CD4-positive, alpha-beta T cell (primary cell): ENCODE data around the gene FGD5. TPM values are rescaled to one million over a fixed set of nuclear protein-coding genes. Genes with fewer than 3 reads are reported as not detected.

Experiments used
- ATAC-seq: fragments of 200-7000 bp; cut with Tn5 transposase; one replicate; pipeline ENCODE4 v1.10.0; 2022; ENCODE audit warnings: mild to moderate bottlenecking; ENCODE audit not compliant: poor library complexity
- CTCF ChIA-PET: fragments of 350-600 bp; sonication (Branson Sonifier 250); formaldehyde crosslinking; loops from one replicate; lab custom pipeline; 2021; ENCODE audit warnings: antibody characterized with exemption, inconsistent platforms; lab: Charles Lee
- POLR2A ChIA-PET: fragments of 350-600 bp; sonication (Branson Sonifier 250); formaldehyde crosslinking; loops from one replicate; lab custom pipeline; 2021; ENCODE audit warnings: antibody characterized with exemption, inconsistent platforms; lab: Charles Lee
- DNase-seq, 14 experiments: peaks; one replicate each; pipeline ENCODE4 v3.0.0-alpha.2; 2013 to 2020; ENCODE audit warnings: mixed read lengths in 2 of 14
- H3K27ac ChIP-seq, 2 donors: one replicate each; pipeline versions ENCODE4 v1.5.1 to v1.7.0; 2013; ENCODE audit warnings: low read length in 2 of 2, low read depth in 1 of 2, mild to moderate bottlenecking in 1 of 2
- H3K27me3 ChIP-seq, 2 experiments: 1 replicate in 1 of 2; 2 replicates in 1 of 2; pipeline versions ENCODE4 v1.6.1 to v1.7.0; 2013; ENCODE audit warnings: low read length in 2 of 2, control low read depth in 1 of 2, mild to moderate bottlenecking in 1 of 2, moderate library complexity in 1 of 2; ENCODE audit not compliant: insufficient read depth in 2 of 2, control insufficient read depth in 1 of 2
- H3K36me3 ChIP-seq: one replicate; pipeline ENCODE4 v1.6.1; 2013; ENCODE audit warnings: low read length, control low read depth; ENCODE audit not compliant: insufficient read depth
- H3K4me1 ChIP-seq: one replicate; pipeline ENCODE4 v1.6.1; 2013; ENCODE audit warnings: low read length, control low read depth; ENCODE audit not compliant: insufficient read depth
- H3K4me3 ChIP-seq: one replicate; pipeline ENCODE4 v1.5.1; 2013; ENCODE audit warnings: mild to moderate bottlenecking, low read length, moderate library complexity
- H3K9me3 ChIP-seq, 2 experiments: 1 replicate in 1 of 2; 2 replicates in 1 of 2; pipeline versions ENCODE4 v1.6.1 to v1.7.0; 2013; ENCODE audit warnings: low read length in 2 of 2, mild to moderate bottlenecking in 2 of 2, control low read depth in 1 of 2, moderate library complexity in 1 of 2; ENCODE audit not compliant: control insufficient read depth in 1 of 2, insufficient read depth in 1 of 2
- H3K27ac Mint-ChIP-seq: one replicate; pipeline ENCODE4 v1.8.0; 2020; ENCODE audit warnings: mixed read lengths
- H3K27me3 Mint-ChIP-seq: one replicate; pipeline ENCODE4 v1.8.0; 2021; ENCODE audit warnings: mixed read lengths
- H3K36me3 Mint-ChIP-seq: one replicate; pipeline ENCODE4 v1.8.0; 2021; ENCODE audit warnings: low read depth, mixed read lengths
- H3K4me1 Mint-ChIP-seq: one replicate; pipeline ENCODE4 v1.8.0; 2021; ENCODE audit warnings: low read depth, mixed read lengths
- H3K4me3 Mint-ChIP-seq: one replicate; pipeline ENCODE4 v1.8.0; 2020; ENCODE audit warnings: mild to moderate bottlenecking, mixed read lengths
- H3K9me3 Mint-ChIP-seq: one replicate; pipeline ENCODE4 v1.8.0; 2020; ENCODE audit warnings: mixed read lengths
- CTCF ChIP-seq: fragments of 200-600 bp; IDR thresholded peaks from one replicate; pipeline ENCODE4 v1.8.0; 2022; ENCODE audit warnings: antibody characterized with exemption, mild to moderate bottlenecking
- intact Hi-C, 2 experiments: fragments of 100-400 bp; cut with DNase I in 1 of 2; cut with micrococcal nuclease in 1 of 2; formaldehyde crosslinking; loops; one replicate each; pipeline versions ENCODE4 v1.15.1 to v1.9.0; 2023 to 2025; cut with DNase I, micrococcal nuclease
- total RNA-seq, 174 experiments: library from RNA in 2 of 174; stranded (reverse) in 2 of 174; gene quantifications; one replicate each; pipeline ENCODE4 v1.2.3 and lab custom pipeline; 2021 to 2026

Gene FGD5
- total RNA-seq, 2 experiments from 2014 or later = not detected

- no peak overlapping the region for H3K27ac Mint-ChIP-seq
- CTCF ChIA-PET = no interaction called here
- ATAC-seq (no peak), DNase-seq (no peak)
- Histone ChIP-seq H3K4me3 (no peak overlapping the region), H3K9me3 (no peaks in the 10 kb centered on the region), H3K27me3 (peaks cover 16 to 18% of the 10 kb centered on the region in 2 experiments), H3K27ac (no peak overlapping the region), H3K36me3 (no peaks in the 10 kb centered on the region), H3K4me1 (peaks cover 6% of the 10 kb centered on the region)
- H3K4me1 Mint-ChIP-seq = no peaks in the 10 kb centered on the region
- no peak overlapping the region for H3K4me3 Mint-ChIP-seq
- no peaks in the 10 kb centered on the region for H3K36me3 Mint-ChIP-seq
- POLR2A ChIA-PET = no interaction called here
- TF ChIP-seq CTCF = no peak
- H3K9me3 Mint-ChIP-seq = no peaks in the 10 kb centered on the region
- peaks cover 43% of the 10 kb centered on the region for H3K27me3 Mint-ChIP-seq
- intact Hi-C loops = no loop called here
Observed at GRCh38 chr3:14804835-14805780, 13.7 kb upstream of the FGD5 start.

GRCh38 chr3:14805961-14806537, 12.7 kb upstream of the FGD5 start:
- peaks cover 19 to 22% of the 10 kb centered on the region in 2 experiments for H3K27me3 ChIP-seq
- Mint-ChIP-seq H3K27me3 (peaks cover 44% of the 10 kb centered on the region), H3K4me1 (peaks cover under 1% of the 10 kb centered on the region), H3K36me3 (no peaks in the 10 kb centered on the region), H3K27ac (no peak overlapping the region), H3K9me3 (no peaks in the 10 kb centered on the region), H3K4me3 (no peak overlapping the region)
- no peaks in the 10 kb centered on the region for H3K36me3 ChIP-seq
- H3K9me3 ChIP-seq = no peaks in the 10 kb centered on the region
- no peak for ATAC-seq
- H3K4me1 ChIP-seq = peaks cover 9% of the 10 kb centered on the region
- no peak overlapping the region for H3K4me3 ChIP-seq
- ChIA-PET CTCF (no interaction called here), POLR2A (no interaction called here)
- intact Hi-C loops = no loop called here
- no peak for DNase-seq
- no peak overlapping the region for H3K27ac ChIP-seq
- TF ChIP-seq CTCF = no peak

- Histone ChIP-seq H3K27me3 (peaks cover 26 to 29% of the 10 kb centered on the region in 2 experiments), H3K9me3 (no peaks in the 10 kb centered on the region), H3K36me3 (no peaks in the 10 kb centered on the region), H3K27ac (no peak overlapping the region), H3K4me3 (no peak overlapping the region), H3K4me1 (peaks cover 11% of the 10 kb centered on the region)
- Mint-ChIP-seq H3K27me3 (peaks cover 51% of the 10 kb centered on the region), H3K4me1 (peaks cover 5% of the 10 kb centered on the region), H3K36me3 (no peaks in the 10 kb centered on the region), H3K27ac (no peak overlapping the region), H3K4me3 (no peak overlapping the region), H3K9me3 (no peaks in the 10 kb centered on the region)
- ATAC-seq (no peak), DNase-seq (peak in 4 of 14 experiments; percentile 11 to 48 (median 22))
- TF ChIP-seq CTCF = no peak
- CTCF ChIA-PET = no interaction called here
- POLR2A ChIA-PET = no interaction called here
- intact Hi-C loops = no loop called here
Observed at GRCh38 chr3:14806641-14807263, 12.0 kb upstream of the FGD5 start.
